Measurements from ENCODE around the gene CFTR. TPM values are rescaled to one million over a fixed set of nuclear protein-coding genes. Genes with fewer than 3 reads are reported as not detected.

CFTR gene
- total RNA-seq (2022; extraction: Qiagen RNA extraction): 0.03 TPM in 1 of 5 replicates, not detected in the others

GRCh38 chr7:117479225-117480054, at the start of gene CFTR:
Gene CFTR, plus strand, starts transcription at chr7:117480025. Its CDS starts 70 bp downstream, at chr7:117480095.

Other genes starting within 250 kb of the CFTR start
- gene WNT2, start 157.0 kb upstream of the CFTR start, total RNA-seq (2022; extraction: Qiagen RNA extraction): 0.05 TPM in 1 of 5 replicates, not detected in the others
- not detected in 5 replicates for gene ASZ1, start 52.5 kb upstream of the CFTR start, total RNA-seq (2022; extraction: Qiagen RNA extraction)